HG03565 (cell line): Measurements from ENCODE around the gene PRM3.

ENCODE experiments used
- ATAC-seq: cut with Tn5 transposase; IDR thresholded peaks from one replicate; pipeline ENCODE4 v1.9.1; 2021; ENCODE audit warnings: mild to moderate bottlenecking, moderate library complexity; ENCODE audit not compliant: unreplicated experiment

Gene PRM3, protein sequence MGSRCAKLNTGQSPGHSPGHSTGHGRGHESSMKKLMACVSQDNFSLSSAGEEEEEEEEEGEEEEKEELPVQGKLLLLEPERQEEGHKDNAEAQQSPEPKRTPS

DNA sequence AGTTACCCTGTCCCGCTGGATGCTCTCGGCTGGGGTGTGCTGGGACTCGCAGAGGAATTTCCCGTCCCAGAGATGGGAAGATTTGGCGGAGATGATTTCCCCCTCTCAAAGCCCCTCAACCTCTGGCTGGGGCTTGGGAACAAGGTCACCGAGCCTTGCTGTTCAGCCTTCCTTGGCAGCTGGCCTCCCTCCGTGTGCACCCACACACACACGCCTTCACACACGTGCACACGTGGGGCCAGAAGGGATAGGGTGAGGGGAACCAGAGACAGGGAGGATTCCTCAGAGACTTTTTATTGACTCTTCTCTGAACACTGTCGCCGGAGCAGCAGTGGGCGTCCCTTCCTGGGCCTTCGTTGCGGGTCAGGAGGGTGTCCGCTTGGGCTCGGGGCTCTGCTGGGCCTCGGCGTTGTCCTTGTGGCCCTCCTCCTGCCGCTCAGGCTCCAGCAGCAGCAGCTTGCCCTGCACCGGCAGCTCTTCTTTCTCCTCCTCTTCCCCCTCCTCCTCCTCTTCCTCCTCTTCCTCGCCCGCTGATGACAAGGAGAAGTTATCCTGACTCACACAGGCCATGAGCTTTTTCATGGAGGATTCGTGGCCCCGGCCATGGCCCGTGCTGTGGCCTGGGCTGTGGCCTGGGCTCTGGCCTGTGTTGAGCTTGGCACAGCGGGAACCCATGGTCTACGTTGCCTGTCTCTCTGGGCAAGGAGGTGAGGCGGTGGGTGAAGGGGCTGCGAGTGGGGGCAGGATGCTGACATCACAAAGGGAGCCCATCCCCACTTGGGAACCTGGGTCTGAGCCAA, at the start of gene PRM3:
Gene PRM3, minus strand, starts transcription at position 709 of the 800 bp plus-strand sequence. Its CDS starts 34 bp downstream, at position 675.
- no peak for ATAC-seq

DNA sequence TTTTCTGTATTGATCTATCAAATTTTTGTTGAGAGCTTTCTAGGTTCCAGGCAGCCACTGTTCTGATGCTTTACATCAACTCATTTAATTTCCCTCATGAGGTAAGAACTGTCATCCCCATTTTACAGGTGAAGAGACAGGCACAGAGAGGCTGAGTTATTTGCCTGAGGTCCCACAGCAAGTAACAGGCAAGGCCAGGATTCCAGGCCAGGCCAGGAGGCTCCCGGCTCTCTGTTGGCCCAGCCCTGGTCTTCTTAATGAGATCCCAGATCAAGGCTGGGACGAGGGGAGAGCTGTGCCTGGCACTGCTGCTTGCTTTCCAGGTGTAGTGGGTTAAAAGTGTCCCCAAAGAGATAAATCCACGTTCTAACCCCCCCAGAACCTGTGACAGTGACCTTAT, 49.4 kb upstream of the PRM3 start:
- no peak for ATAC-seq

DNA sequence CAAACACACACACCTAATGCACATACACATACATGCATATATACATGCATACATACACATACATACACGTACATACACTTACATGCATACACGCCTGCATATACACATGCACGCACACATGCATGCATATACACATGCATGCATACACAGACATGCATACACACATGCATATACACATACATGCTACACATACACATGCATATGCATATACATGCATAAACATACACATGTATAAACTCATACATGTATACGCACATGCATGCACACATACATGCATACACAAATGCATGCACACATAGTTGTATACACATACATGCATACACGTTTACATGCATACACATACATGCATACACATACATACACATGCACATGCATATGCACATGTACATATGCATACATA, 48.2 kb upstream of the PRM3 start:
- ATAC-seq, result no peak

DNA sequence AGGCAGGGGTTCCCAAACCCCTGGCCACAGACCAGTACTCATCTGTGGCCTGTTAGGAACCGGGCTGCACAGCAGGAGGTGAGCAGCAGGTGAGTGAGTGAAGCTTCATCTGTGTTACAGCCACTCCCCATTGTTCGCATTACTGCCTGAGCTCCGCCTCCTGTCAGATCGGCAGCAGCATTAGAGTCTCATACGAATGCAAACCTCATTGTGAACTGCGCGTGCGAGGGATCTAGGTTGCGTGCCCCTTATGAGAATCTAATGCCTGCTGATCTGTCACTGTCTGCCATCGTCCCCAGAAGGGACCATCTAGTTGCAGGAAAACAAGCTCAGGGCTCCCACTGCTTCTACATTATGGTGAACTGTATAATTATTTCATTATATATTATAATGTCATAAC, 46.7 kb upstream of the PRM3 start:
- no peak for ATAC-seq

DNA sequence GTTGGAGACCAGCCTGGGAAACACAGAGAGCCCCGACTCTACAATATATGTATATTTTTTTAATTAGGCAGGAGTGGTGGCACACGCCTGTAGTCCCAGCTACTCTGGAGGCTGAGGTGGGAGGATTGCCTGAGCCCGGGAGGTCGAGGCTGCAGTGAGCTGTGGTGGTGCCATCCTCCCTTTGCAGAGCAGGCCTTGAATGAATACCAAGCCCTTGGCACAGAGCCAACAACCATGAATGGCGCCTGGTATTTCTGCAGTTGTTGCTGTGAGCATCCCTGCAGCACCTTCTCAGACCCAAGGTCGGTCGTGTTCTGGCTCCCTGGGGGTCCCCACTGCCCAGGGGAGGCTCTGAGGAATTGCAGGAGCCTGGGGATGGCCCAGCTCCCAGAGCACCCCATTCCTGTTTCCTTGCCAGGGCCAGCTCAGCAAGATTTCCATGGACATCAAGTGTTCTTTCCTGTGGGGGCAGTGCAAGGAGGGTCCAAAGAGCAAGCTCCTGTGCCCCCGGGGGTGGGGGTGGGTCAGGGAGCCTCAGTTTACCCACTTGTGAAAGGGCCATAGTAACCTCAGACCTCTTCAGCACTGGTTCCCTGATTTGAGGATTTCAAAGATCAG, 46.2 kb upstream of the PRM3 start:
- ATAC-seq, result no peak

DNA sequence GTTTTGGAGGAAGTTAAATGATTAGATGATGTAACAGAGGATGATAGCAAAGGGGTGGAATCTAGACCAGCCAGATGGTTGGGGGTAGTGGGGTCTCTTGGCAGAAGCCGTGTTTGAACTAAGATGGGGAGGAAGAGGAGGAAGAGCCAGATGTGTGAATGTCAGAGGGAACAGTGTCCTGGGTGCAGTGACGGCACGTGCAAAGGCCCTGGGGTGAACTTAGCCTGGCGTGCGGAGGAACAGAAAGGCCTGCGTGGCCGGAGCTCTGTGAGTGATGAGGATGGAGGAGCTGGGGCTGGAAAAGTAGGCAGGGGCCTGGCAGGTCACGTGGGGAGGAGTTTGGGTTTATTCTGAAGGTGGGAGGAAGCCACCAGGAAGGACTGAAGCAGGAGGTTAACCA, 45.4 kb upstream of the PRM3 start:
- ATAC-seq, result no peak

DNA sequence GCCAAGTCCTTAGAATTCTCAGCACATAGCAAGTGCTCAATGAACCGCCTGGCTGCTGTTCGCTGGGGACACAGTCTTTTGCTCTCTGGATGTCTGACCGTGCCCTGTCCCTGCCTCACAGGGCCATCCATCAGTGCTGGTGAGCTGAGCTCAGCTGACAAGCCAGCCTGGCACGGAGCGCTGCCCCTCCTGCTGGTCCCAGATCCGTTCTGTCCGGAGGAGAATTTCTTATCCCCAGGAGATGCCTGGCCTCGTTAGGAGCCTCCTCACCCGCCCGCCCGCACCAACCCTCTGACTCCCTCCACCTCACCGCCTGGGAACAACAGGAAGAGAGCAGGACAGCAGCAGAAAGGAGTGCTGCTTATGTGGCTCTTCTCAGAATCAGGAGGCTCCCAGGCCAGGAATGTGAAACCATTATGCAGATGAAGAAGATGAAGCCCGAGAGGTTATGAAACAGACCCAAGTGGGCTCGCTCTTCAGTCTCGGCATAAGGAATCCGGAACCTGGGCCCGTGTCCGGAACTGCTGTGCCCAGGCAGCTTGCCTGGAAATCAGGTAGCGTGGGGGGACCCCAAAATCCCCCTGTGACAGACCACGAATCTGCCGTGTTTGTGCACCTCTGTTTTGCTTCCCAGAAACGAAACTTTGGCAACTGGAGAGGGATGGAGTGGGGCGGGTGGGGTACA, 43.0 kb upstream of the PRM3 start:
- no peak for ATAC-seq

DNA sequence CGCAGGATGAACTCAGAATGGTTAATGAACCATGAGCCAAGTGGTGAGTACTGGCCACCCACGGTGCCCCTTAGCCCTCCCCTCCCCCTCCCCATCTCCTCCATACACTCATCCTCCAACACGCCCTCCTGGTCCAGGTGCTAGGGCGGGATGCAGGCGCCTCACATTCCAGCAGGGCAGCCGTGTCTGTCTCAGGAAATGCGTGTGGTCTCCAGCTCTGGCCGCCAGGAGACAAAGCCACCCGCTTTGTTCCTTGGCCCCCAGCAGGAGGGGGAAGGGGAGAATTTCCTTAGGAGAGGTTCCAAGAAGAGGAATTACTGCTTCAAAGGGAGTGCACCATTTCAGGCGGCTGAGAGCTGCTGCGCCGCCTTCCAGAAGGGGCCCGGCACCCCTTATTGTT, 42.1 kb upstream of the PRM3 start:
- no peak for ATAC-seq

DNA sequence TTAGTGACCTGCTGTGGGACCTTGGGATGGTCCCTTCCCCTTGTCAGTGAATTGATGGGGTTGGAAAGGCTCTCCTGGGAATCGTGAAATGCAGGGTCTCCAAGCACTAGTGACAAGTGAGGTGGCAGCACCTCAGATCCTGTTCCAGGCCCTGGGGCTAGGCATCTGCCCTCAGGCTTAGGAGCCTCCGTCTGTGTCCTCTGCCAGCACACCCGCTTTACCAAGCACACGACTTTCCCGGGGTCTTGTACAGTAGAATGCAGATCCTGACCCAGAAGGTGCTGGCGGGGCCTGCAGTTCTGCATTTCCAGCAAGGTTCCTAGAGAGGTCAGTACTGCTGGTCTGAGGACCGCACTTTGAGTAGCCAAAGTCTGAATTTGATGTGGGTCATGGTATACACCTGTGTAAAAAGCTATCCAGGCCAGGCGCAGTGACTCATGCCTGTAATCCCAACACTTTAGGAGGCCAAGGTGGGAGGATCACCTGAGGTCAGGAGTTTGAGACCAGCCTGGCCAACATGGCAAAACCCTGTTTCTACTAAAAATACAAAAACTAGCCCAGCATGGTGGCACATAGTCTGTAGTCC, 41.0 kb upstream of the PRM3 start:
- no peak for ATAC-seq

DNA sequence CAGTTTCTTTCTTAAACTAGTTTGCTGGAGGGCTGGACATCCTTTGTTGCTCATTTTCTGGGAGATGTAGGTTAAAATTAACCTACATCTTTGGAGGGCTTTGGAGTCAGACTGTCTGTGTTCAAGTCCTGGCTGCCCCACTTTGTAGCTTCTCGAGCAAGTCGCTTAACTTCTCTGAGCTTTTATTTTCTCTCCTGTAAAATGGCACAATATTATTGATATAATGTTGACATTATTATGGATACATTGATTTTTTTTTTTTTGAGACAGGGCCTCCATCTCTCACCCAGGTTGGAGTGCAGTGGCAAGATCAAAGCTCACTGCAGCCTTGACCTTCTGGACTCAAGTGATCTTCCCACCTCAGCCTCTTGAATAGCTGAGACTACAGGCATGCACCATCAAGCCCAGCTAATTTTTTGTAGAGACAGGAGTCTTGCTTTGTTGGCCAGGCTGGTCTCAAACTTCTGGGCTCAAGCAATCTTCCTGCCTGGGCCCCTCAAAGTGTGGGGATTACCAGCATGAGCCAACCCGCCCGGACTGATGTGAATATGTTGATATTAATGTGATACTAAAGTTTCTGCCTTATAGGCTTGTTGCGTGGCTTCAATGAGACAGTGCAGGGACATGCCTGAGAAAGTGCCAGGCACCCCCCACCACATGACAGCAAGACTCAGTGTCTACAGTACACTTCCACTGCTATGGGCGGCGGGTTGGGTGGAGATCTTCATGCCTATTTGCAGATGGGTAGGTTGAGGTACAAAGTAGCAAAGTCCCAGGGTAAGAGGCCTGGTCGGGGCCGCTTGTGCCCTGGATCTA, 40.3 kb upstream of the PRM3 start:
- no peak for ATAC-seq

DNA sequence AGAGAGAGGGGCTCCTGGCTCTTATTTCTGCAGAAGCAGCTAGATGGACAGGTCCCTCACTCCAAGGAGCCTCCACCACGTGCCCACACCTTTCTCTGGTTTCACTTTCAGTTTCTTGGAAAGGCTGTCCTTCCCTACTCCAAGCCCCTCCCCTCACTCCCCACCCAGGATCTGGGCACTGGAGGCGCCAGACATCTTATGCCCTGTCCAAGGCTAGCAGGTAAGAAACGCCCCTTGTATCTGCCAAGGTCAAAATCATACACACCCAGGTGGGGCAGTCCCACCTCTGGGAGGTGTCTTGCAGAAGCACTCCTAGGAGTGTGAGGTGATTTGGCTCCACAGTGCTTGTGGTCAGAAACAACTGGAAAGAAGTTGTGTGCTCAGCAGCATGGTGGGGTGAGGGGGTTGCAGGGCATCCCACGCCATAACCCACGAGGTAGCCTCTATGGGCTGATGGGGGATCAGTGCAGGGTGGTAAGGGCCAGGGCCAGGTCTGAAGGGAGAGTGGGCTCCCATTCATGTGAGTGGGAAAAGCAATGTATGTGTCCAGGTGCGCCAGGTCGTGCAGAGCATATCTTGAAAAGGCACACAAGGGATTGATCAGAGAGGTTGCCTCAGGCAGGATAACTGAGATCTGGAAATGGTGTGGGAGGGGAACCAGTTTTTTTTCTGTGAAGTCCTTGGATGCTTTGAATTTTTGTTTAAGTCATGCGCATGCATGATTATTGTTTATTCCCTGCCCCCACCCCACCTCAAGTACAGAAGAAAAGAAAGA, 39.5 kb upstream of the PRM3 start:
- ATAC-seq, result no peak

DNA sequence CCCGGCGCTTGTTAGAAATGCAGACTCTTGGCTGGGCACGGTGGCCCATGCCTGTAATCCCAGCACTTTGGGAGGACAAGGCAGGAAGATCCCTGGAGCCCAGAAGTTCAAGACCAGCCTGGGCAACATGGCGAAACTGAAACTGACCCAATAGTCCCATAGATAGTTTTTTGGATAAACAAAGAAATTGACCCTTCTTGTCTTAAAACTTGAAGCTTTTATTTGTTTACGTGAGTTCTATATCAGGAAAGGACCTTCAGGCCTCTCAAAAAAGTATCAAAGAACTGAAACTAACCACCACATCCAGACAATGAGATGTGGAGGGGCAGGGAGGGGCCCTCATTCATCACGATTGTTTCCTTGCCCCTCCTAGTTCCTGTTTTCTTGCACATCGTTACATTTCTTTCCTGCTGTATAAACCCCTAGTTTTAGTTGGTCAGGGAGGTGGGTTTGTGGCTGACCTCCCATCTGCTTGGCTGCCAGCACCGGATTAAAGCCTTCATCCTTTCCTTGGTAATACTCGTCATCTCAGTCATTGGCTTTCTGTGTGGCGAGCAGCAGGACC, 37.6 kb upstream of the PRM3 start:
- no peak for ATAC-seq

DNA sequence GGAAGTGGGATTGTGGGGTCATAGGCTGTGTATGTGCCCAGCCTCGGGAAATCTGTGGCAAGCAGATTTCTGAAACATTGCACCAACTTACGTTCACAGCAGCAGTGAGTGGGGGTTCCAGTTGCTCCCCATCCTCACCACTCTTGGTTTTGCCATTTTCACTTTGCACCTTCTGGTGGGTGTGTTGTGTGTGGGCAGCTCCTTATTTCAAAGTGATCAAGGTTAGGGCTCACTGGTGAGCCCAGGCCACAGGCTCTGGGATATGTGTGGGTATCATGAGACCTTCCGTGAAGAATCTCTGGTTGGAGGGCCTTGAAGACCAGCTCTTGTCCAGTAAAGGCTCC, 37.2 kb upstream of the PRM3 start:
- ATAC-seq, result no peak

DNA sequence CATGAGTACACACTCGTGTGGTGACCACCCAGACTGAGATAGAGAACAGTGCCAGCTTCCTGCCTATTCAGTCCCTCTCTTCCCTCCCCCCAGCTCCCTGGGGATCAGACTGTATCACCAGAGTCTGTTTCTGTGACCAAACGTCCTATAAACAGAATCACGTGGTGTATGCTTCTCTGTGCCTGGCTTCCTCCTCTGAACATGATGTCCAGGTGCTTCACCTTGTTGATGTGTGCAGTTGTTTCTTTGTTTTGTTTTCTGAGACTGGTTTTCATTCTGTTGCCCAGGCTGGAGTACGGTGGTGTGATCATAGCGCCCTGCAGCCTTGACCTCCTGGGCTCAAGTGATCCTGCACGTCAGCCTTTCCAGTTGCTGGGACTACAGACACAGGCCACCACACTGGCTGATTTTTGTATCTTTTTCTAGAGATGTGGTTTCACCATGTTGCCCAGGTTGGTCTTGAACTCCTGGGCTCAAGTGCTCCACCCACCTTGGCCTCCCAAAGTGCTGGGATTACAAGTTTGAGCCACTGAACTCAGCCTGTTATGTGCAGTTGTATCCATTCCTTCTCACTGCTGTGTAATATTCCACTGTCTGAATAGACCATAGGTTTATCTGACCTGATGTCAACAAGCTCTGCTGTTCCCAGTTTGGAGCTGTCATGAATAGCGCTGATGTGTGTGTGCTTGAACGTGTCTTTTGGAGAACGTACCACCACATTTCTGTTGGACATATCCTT, 36.6 kb upstream of the PRM3 start:
- peak; percentile 31 for ATAC-seq

DNA sequence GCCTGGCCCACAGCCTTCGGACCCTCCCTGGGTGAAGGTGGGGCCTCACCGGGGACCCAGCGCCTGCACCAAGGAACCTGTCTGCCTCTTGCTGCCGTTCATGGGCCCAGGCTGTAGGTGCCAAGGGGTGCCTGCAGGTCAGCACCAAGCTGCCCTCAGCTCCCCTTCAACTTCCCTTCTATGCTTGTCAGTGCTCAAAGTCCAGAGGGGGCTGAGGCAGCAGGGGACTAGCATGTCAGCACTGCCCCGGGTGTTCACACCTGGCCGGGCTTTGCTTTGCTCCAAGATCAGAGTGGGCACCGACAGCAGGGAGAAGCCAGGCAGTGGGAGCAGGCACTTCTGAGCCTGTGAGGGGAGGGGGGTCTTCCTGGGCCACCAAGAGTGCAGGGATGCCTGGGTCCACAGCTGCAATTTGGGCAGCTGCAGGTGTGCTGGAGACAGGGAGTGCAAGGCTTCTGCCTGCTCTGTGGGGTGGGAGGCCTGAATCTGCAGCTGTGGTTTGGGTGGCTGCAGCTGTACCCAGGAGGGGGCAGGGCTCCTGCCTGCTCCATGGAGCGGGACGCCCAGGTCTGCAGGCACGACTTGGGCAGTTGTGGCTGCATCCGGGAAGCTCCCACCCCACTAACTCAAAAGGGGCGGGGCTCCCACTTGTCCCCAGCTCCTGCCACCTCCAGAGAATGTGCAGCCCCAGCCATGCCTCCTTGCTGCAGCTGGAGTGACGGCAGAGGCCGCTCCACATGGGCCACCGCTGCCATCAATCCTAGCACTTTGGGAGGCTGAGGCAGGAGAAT, 35.3 kb upstream of the PRM3 start:
- no peak for ATAC-seq

DNA sequence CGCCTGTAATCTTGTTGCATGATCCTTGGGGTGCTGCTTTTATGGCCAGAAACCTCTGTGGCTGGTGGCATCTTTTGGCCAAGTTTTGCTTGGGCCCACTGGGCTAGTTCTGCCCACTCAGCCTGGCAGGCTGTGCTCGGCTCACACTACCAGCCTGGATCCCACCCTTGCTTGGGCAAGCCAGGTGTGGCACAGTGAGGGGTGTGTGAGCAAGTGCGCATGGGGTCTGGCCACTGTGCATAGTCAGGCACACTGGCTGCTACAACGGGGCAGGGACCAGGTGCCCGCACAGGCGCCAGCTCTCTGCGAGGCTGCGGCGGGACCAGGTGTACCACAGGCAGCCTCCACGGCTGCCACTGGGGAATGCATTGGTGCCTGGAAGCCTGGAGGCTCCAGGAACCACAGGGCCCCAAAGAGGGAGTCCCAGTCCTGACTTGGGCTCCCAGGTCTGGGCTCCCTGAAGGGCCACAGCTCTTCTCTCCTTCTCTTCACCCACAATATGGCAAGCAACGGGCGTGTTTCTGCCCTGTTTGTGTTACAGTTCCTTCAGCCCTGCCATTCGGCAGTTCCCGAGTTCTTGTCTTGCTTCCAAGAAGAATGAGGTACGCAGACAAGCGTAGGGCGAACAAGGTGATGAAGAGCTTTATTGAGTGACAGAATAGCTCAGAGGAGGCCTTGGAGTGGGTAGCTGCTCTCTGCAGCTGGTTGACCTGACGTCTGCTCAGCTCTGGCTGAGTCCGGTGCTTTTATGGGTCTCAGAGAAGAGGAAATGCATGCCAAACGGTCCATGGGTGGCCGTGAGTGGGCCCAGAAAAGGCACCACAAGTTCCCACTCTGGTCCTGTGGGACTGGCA, 34.4 kb upstream of the PRM3 start:
- no peak for ATAC-seq

DNA sequence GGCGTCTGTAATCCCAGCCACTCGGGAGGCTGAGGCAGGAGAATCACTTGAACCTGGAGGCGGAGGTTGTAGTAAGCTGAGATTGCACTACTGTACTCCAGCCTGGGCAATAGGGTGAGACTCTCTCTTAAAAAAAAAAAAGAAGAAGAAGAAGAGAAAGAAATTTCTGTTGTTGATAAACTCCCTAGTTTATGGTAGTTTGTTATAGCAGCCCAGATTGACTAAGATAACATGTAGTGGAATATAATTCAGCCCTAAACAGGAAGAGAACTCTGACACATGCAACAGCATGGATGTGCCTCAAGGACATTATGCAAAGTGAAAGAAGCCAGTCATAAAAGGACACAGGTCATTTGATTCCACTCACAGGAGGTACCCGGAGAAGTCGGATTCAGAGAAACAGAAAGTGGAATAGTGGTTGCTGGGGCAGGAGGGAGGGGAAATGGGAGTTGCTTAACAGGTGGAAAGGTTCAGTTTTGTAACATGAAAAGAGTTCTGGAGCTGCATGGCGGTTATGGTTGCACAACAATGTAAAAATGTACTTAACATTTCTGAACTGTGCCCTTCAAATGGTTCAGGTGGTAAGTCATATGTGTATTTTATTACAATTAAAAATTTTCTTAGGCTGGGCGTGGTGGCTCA, 33.7 kb upstream of the PRM3 start:
- ATAC-seq, result no peak
